ENCODE measurements around the gene ZNF124.

Gene ZNF124

GRCh38 chr1:247107694-247108093 lies 64.1 kb downstream of the ZNF124 start:
- TF ChIP-seq FOXM1 (IDR thresholded peaks at IDR 0.05; ENCODE audit: borderline replicate concordance), result no peak
- no peak for TF ChIP-seq CTBP1 (IDR thresholded peaks at IDR 0.05; ENCODE audit: borderline replicate concordance)
- no peak for TF ChIP-seq FOXA1 (IDR thresholded peaks at IDR 0.05)
- no peak for TF ChIP-seq HDGF (IDR thresholded peaks at IDR 0.05; ENCODE audit: borderline replicate concordance)
- TF ChIP-seq BHLHE40 (IDR thresholded peaks at IDR 0.05; ENCODE audit: borderline replicate concordance), result no peak
- no peak for TF ChIP-seq ELF4 (IDR thresholded peaks at IDR 0.05)
- TF ChIP-seq SP1 (IDR thresholded peaks at IDR 0.05), result no peak
- TF ChIP-seq NFRKB (IDR thresholded peaks at IDR 0.05), result no peak
- no peak for TF ChIP-seq TARDBP (IDR thresholded peaks at IDR 0.05)
- ChIA-PET CTCF (no interaction called here), POLR2A (interaction anchor here (0.7 kb wide), 1 partner anchor 341 kb away, joined by 3 read pairs; no protein-coding TSS in a partner anchor)
- DNase-seq (ENCODE audit: extremely low spot score), result no peak

DNA sequence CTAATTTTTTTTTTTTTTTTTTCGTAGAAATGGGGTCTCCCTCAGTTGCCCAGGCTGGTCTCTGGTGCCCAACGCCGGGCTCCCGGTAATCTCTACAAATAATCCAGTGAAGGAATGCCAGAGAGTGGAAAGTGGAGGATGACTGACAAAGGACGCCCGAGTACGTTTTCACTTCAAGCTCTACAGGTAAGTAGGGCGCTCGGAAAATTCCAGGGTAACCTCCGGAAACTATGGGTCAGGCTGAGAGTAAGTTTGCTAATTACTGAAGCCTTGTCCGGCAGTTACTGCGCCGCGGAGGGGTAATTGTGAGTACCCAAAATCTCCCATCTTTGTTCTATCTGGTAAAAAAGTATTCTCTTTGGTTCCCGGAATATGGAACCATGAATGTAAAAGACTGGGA lies 65.9 kb downstream of the ZNF124 start:
- no peak for DNase-seq (ENCODE audit: extremely low spot score)
- CTCF ChIA-PET, result no interaction called here
- TF ChIP-seq L3MBTL2 (conservative IDR thresholded peaks at IDR 0.05) (no peak), FOXM1 (IDR thresholded peaks at IDR 0.05; ENCODE audit: borderline replicate concordance) (no peak), SUZ12 (IDR thresholded peaks at IDR 0.05) (no peak), ZNF384 (IDR thresholded peaks at IDR 0.05) (no peak), PKNOX1 (IDR thresholded peaks at IDR 0.05) (no peak), ELF4 (IDR thresholded peaks at IDR 0.05) (no peak), BHLHE40 (IDR thresholded peaks at IDR 0.05; ENCODE audit: borderline replicate concordance) (no peak), ARNT (IDR thresholded peaks at IDR 0.05) (no peak), HDGF (IDR thresholded peaks at IDR 0.05; ENCODE audit: borderline replicate concordance) (no peak), CTBP1 (IDR thresholded peaks at IDR 0.05; ENCODE audit: borderline replicate concordance) (no peak), NFRKB (IDR thresholded peaks at IDR 0.05) (no peak), FOXA1 (IDR thresholded peaks at IDR 0.05) (no peak), SP1 (IDR thresholded peaks at IDR 0.05) (no peak), FOXK2 (IDR thresholded peaks at IDR 0.05) (no peak), TARDBP (IDR thresholded peaks at IDR 0.05) (no peak), LEF1 (IDR thresholded peaks at IDR 0.05; ENCODE audit: borderline replicate concordance) (no peak)
- POLR2A ChIA-PET, result no interaction called here
